ENCODE results near the gene OIP5.
"Not testable (repeated sequence)": the region's sequence is repeated elsewhere in the genome, so short reads cannot be mapped to it uniquely, and the experiment has no call there.

OIP5 gene

GRCh38 chr15:41260924-41261323, 71.5 kb downstream of the OIP5 start:
- DNase-seq (ENCODE audit: low read depth in 3 of 3), result not testable (repeated sequence)

- DNase-seq (ENCODE audit: low read depth in 3 of 3), result no peak
These were observed 72.7 kb downstream of the OIP5 start for GRCh38 chr15:41259546-41260189.
